GM19023 (cell line): ENCODE results near the gene IGFBP6.

Experiments used
- ATAC-seq: cut with Tn5 transposase; IDR thresholded peaks from one replicate; pipeline ENCODE4 v1.9.1; 2021; ENCODE audit warnings: mild to moderate bottlenecking, moderate library complexity; ENCODE audit not compliant: unreplicated experiment

IGFBP6 gene

DNA sequence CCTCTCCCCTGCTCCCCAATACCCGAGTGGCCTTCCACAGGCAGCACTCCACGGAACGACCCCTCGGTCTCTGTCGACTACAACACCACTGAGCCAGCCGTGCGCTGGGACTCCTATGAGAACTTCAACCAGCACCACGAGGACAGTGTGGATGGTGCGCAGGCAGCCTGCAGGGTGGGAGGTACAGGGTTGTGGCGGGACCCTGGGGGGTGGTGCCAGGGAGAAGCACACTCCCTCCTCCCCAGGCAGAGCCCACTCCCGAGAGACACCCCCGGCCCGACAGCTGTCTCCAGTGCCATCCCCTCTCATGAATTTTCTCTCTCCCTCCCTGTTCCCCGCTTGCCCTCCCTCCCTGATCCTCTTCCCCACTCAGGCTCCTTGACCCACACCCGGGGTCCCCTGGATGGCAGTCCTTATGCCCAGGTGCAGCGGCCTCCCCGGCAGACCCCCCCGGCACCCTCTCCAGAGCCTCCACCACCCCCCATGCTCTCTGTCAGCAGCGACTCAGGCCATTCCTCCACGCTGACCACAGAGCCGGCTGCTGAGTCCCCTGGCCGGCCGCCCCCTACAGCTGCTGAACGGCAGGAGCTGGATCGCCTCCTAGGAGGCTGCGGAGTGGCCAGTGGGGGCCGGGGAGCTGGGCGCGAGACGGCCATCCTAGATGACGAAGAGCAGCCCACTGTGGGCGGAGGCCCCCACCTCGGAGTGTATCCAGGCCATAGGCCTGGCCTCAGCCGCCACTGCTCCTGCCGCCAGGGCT is 38.6 kb upstream of the IGFBP6 start:
- no peak for ATAC-seq

DNA sequence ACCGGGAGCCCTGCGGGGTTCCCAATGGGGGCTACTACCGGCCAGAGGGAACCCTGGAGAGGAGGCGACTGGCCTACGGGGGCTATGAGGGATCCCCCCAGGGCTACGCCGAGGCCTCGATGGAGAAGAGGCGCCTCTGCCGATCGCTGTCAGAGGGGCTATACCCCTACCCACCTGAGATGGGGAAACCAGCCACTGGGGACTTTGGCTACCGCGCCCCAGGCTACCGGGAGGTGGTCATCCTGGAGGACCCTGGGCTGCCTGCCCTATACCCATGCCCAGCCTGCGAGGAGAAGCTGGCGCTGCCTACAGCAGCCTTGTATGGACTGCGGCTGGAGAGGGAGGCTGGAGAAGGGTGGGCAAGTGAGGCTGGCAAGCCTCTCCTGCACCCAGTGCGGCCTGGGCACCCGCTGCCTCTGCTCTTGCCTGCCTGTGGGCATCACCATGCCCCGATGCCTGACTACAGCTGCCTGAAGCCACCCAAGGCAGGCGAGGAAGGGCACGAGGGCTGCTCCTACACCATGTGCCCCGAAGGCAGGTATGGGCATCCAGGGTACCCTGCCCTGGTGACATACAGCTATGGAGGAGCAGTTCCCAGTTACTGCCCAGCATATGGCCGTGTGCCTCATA is 37.9 kb upstream of the IGFBP6 start:
- no peak for ATAC-seq

DNA sequence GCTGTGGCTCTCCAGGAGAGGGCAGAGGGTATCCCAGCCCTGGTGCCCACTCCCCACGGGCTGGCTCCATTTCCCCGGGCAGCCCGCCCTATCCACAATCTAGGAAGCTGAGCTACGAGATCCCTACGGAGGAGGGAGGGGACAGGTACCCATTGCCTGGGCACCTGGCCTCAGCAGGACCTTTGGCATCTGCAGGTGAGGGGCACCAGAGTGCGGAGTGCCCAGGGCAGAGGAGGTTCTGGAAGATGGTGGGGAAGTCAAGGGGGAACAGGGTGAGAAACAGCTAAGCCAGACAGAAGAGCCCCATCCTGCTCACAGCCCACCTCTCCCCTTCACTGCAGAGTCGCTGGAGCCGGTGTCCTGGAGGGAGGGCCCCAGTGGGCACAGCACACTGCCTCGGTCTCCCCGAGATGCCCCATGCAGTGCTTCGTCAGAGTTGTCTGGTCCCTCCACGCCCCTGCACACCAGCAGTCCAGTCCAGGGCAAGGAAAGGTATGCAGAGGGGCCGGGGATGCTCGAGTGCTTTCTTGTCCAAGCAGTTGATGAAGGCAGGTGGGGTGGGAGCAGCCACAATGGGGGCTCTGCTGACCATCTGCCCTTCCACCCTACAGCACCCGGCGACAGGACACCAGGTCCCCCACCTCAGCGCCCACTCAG is 37.3 kb upstream of the IGFBP6 start:
- no peak for ATAC-seq

DNA sequence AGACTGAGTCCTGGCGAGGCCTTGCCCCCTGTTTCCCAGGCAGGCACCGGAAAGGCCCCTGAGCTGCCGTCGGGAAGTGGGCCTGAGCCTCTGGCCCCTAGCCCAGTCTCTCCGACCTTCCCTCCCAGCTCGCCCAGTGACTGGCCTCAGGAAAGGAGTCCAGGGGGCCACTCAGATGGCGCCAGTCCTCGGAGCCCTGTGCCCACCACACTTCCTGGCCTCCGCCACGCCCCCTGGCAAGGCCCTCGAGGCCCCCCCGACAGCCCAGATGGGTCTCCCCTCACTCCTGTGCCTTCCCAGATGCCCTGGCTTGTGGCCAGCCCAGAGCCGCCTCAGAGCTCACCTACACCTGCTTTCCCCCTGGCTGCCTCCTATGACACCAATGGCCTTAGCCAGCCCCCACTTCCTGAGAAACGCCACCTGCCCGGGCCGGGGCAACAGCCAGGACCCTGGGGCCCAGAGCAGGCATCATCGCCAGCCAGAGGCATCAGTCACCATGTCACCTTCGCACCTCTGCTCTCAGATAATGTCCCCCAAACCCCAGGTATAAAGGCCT is 36.7 kb upstream of the IGFBP6 start:
- no peak for ATAC-seq

DNA sequence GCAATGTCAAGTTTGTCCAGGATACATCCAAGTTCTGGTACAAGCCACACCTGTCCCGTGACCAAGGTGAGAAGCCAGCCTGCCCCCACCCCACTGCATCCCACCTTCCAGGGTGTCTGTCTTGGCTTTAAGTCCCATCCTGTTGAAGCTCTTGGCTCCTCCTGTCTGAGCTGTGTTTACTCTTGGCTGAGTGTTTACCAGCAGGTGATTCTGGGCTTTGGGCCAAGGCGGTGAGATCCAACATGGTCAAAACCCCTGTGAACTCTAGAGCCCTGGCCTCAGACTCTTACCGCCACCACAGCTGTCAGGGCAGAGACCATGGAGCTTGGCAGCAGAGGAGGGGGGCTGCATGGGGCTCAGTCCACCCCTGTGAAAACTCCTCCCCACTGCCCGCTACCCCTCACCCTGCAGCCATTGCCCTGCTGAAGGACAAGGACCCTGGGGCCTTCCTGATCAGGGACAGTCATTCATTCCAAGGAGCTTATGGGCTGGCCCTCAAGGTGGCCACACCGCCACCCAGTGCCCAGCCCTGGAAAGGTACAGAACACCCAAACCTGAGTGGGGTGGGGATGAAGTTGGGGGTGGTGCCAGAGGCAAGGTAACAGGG is 36.0 kb upstream of the IGFBP6 start:
- no peak for ATAC-seq

DNA sequence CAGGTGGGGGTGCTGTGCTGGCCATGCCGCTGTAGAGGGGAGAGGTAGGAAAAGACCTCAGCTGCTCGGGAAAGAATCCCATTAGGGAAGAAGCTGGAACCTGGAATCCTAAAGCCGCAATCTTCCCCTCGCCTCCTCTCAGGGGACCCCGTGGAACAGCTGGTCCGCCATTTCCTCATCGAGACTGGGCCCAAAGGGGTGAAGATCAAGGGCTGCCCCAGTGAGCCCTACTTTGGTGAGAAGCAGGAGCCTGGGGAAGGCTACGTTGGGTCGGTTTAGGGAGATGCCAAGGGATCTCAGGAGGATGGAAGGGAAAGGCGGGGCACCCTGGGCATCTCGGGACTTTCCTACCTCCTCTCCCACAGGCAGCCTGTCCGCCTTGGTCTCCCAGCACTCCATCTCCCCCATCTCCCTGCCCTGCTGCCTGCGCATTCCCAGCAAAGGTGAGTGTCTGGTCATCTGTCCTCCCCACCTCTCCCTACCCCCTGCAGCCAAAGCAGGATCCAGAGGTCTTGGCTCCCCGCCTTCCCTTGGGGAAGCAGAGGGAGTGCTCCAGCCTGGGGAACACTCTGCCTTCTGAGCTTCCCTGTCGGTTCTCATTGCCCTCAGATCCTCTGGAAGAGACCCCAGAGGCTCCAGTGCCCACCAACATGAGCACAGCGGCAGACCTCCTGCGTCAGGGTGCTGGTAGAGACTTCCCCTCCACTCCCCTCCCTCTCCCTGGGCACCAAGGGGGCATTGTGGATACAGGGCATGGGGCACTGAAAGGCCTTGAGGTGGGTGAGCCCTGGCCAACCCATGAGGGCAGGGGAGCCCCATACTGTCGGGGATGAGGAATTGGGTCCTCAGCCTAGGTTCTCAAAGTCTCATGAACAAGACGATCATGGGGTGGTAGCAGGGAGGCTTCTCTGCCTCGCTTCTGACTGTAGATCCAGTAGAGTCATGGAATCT is 35.2 kb upstream of the IGFBP6 start:
- no peak for ATAC-seq

DNA sequence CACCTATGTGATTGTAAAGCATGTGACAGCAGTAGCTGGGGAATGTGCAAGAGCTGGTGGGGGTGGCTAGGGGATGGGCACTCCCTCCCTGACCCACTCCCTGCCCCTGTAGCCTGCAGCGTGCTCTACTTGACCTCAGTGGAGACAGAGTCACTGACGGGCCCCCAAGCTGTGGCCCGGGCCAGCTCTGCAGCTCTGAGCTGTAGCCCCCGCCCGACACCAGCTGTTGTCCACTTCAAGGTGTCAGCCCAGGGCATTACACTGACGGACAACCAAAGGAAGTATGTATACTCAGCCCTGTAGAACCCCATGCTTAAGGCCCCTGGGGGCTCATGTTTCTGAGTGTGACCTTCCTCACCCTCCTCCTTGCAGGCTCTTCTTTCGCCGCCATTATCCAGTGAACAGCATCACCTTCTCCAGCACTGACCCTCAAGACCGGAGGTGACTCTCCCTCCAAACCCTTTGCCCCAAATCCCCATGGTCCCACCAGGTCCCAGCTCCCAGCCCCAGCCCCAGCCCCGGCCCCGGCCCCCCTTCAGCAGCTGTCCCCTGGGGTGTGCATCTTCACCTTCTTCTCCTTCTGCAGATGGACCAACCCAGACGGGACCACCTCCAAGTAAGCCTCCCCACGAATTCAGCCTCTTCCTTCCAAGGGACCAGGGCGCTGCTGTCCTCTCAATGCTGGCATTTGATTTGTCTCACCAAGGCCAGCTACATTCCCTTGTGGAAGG is 34.3 kb upstream of the IGFBP6 start:
- no peak for ATAC-seq

DNA sequence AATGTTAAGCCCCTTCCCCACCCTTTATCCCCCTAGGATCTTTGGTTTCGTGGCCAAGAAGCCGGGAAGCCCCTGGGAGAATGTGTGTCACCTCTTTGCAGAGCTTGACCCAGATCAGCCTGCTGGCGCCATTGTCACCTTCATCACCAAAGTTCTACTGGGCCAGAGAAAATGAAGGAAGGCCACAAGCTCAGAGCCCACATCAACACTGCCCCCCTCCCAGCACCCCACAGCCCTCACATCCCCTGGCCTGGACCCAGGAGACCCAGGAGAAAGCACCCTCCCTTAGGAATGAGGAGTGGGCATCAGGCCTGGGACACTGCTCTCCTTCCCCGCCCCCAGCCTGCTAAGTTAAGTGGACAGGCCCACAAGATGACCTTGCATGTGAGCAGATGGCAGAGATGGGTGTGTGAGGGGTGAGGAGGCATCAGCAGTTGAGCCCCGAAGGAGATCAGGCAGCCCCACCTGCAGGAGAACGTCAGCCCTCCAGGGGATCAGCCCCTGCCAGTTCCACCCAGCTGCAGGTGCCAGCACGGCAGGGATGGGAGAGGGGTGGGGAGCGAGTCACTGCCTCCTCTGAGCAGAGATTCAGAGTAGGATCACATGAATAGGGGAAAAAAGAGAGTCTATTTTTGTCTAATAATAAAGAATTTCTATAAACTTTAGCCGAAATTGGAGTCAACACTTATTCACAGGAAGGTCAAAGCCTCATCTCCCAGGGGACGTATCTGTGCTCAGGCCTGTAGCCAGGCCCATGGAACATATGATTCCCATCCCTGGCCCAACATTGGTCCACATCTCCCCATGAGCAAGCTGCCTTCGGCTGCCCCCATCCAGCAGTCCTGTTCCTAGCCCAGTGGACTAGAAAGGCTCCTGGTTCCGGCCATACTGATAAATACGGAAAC is 33.5 kb upstream of the IGFBP6 start:
- no peak for ATAC-seq

DNA sequence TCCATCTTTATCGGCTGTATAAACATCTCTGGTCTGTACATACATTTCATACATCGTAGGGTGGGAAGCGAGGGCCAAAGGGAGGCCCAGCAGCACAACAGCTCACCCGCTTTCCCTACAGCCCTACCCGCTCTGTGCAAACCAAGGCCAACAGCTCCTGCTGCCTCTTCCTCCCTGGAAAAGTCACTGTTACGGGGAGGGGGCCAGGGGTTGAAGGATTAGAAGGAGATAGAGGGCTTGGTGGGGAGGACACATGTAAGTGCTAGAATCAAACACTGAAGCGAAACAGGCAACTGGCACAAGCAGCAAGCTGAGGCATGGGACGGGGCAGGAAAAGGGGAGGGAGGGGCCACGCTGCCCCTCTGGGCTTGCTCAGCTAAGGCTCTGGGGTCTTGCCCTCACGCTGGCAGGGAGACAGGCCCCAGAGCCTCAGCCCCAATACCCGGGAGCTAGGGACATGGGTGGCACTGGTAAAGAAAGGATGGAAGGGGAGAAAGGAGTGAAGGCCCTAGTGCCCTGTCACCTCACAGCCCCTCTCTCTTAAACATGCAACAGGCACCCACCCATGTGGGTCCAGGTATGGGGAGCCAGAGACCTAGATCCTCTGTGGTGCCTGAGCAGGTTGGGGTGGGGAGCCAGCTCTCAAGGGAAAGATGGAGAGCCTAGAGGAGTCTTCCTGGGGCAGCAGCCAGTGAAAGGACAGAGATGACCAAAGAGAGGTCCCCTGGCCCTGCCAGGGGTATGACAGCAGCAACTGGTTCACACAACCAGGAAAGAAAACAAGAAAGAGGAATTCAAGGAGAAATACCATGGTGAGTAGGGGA is 32.6 kb upstream of the IGFBP6 start:
- ATAC-seq: no peak

DNA sequence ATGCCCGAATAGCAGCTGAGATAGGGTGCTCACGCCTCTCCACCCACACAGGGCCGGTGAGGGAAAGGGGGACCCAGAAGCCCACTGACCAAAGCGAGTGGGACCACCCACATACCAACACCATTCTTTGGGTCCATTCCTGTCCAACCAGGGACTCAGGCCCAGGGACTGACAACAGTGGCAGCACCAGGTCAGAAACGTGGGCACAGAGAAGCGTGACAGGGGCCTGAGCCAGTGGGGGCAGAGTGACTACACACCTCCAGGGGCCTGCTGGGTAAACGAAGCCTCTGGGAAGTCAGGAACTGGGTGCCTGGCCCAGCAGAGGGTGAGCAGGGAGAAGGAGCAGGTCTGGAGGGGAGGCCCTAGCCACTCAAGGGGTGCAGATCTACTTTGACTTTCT is 32.0 kb upstream of the IGFBP6 start:
- no peak for ATAC-seq

DNA sequence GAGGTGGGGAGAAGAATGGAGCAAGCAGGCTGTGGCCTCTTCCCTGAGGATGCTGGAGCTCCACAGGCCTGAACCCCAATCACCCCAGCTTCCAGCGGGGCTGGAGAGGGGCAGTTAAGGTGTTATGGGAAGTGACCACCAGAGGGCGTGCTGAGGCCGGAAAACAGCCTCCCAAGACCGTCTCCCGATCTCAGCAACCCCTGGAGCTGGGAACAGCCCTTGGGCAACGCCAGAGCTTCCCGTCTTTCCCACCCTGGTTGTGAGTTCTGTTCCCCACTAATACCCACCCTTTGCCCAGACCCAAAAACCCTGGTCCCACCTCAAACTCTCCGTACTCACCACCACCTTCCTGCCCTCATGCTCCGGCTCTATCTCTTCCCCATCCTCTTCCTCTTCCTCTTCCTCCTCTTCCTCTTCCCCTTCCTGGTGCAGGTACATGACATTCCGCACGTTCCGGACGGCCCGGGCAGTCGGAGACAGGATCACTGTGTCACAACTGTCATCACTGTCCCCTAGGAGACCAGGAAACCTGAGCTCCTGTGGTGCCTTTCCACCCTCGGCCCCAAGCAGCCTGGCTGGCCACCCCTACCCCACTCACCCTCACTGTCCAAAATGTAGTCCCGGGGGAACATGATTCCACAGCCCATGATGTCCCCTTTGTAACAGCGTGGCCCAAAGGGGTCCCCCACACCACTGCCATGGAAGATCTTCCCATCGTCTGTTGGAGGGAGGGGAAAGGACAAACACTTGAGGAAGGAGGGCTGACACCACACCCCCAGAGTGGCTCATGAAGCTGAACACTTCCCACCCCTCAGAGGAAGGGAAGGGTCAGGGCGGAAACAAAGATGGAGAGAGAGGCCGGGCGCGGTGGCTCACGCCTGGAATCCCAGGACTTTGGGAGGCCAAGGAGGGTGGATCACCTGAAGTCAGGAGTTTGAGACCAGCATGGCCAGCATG is 31.2 kb upstream of the IGFBP6 start:
- ATAC-seq: no peak

DNA sequence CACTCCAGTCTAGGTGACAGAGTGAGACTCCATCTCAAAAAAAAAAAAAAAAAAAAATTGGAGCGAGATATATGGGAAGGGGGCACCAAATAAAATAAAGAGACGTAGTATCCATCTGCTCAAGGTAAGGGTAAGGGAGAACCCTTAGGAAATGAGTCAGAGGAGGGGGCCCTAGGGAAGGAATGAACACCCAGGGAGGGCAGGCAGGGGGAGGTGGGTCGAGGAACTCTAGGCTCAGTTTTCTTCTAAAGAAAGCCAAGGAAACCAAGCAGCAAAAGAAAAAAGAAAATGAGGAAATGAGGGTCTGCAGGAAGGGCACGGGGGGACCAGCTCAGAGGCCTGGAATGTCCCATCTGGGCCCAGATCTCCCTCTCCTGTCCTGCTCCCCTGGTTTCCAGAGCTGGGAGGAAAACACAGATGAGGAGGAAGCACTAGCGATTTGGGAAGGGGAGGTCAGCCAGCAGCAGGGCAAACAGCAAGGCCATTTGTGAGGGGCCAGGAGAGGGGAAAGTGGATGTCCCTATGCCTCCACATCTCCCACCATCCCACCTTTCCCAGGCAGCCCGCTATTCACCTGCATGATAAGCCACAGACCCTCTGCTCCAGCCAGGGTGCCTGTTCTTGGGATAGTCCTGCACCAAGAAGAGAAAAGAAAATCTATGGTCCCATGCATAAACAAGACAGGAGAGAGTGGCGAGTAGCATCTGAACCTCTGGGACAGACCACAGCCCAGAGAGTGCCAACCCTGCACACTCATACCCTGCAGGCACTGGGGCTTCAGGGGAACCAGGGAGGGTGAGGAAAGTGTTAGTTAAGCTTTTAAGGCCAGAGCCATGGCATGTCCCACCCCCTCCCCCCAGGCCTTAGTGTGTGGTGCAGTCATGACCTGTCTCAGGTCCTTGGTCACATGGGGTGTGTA is 30.1 kb upstream of the IGFBP6 start:
- ATAC-seq: no peak

DNA sequence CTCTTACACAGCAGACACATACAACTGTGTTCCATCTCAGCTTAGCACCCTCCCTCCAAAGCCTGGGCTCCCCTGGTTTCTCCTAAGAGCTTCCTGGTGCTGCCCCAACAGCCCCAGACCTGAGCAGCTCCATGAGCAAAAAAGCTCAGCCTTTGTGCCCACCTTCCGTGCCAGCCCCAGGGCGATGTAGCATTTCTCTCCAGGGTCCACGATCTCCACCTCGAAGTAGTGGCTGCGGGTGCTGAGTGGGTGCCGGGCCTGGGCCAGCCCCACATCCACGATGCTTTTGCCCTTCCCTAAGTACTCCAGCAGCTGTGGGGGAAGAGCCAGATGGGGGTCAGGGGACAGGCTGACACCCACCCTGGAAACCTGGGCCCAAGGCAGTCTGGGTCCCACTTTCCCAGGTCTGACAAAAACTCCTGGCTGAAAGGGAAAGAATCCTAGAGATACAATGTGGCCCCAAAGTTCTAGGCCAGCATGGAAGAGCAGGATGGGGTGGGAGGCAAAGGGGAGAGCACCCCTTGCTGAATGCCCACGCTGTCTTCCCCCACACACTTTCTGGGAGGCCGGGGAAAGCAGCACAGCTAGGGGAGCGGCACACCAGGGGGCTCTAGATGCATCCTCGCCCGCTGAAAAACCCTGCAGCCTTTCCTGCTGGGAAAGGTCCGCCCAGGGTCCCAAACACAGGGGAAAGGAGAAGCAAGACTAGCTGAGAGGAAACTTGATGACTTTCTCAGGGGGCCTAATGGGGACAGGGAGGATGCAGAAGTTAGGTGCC is 29.3 kb upstream of the IGFBP6 start:
- ATAC-seq: no peak

DNA sequence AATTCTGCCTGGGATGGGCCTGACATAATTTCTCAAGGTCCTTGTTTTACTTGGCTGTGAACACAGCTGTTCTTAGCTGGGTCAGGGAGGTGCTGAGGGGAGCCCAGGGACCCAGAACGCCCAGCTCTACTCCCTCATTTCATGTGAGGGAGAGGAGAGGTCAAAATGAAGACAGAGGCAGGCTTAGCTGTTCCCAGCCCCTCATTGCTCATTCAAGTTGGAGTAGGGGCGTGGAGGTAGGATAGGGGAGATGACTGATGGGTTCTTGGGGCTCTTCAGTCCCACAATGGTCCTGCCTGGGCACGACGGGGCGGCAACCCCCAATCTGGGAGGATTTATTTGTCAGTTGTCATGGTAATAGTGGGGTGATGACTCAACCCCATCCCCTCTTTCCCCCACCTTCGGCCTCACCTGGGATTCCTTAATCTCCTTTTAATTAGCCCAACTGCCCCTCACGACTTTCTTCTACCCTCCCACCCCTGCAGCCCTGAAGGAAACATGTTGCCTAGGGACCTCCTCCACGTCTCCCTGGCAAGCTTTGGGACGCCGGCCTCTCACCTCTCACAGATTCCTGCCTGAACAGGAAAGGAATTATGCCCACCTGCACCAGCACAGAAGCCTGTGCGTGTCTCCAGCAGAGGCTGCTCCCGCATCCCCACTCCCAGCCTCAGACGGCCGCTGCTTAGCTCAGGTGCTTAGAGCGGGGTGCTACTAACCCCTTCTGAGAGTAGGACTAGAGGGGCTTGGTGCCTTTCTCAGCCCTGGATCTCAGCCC is 28.5 kb upstream of the IGFBP6 start:
- ATAC-seq: no peak
